Measurements from ENCODE around the gene PTCD2.
"Not testable (repeated sequence)": the region's sequence is repeated elsewhere in the genome, so short reads cannot be mapped to it uniquely, and the experiment has no call there.

Gene PTCD2

GRCh38 chr5:72402959-72403628, 82.9 kb downstream of the PTCD2 start:
- no peak overlapping the region for H3K4me3 ChIP-seq (ENCODE audit: low read length)
- no peak for DNase-seq (ENCODE audit: low read depth)
- no peak; the same call in 1 of the 2 replicates for TF ChIP-seq CTCF (conservative IDR thresholded peaks at IDR 0.05; ENCODE audit: low read length)

DNA sequence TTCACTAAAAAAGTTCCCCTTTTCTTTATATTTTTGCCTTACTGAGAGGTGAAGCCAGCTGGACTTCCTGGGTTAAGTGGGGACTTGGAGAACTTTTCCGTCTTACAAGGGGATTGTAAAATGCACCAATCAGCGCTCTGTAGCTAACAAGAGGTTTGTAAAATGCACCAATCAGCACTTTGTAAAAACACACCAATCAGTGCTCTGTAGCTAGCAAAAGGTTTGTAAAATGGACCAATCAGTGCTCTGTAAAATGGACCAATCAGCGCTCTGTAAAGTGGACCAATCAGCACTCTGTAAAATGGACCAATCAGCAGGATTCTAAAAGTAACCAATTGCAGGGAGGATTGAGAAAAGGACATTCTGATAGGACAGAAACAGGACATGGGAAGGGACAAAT, 84.6 kb downstream of the PTCD2 start:
- DNase-seq (ENCODE audit: low read depth); H3K4me3 ChIP-seq (ENCODE audit: low read length): not testable (repeated sequence)

- H3K4me3 ChIP-seq (ENCODE audit: low read length): no peak overlapping the region
- TF ChIP-seq CTCF (conservative IDR thresholded peaks at IDR 0.05; ENCODE audit: low read length): no peak
- DNase-seq (ENCODE audit: low read depth): no peak
These were observed 86.9 kb downstream of the PTCD2 start for GRCh38 chr5:72407078-72407477.

GRCh38 chr5:72407541-72407940, 87.4 kb downstream of the PTCD2 start:
- peak; percentile 15 for DNase-seq (ENCODE audit: low read depth)
- TF ChIP-seq CTCF (conservative IDR thresholded peaks at IDR 0.05; ENCODE audit: low read length): no peak
- H3K4me3 ChIP-seq (ENCODE audit: low read length): no peak overlapping the region

DNA sequence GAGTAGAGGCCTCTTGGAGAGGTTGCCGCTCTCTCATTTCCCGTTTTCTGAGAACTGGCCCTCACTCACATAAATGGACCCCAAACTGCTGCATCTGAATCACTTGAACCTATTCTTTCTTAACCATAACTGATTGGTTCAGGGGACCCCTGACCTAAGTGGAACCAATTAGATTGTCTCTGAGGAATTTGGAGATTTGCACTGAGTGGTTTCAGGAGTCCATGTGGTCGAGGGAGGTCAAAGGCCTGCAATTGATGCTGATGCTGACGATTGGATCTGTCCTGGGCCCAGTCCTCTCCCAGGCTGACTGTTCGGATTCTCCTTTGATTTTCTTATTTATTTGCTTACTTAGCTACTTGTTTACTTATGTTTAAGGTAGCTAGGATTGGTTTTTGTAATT, 88.0 kb downstream of the PTCD2 start:
- TF ChIP-seq CTCF (conservative IDR thresholded peaks at IDR 0.05; ENCODE audit: low read length): no peak
- no peak for DNase-seq (ENCODE audit: low read depth)
- H3K4me3 ChIP-seq (ENCODE audit: low read length): no peak overlapping the region

- no peak for TF ChIP-seq CTCF (conservative IDR thresholded peaks at IDR 0.05; ENCODE audit: low read length)
- H3K4me3 ChIP-seq (ENCODE audit: low read length): no peak overlapping the region
- DNase-seq (ENCODE audit: low read depth): peak; percentile 47
These were observed 88.4 kb downstream of the PTCD2 start for GRCh38 chr5:72408603-72409002.

DNA sequence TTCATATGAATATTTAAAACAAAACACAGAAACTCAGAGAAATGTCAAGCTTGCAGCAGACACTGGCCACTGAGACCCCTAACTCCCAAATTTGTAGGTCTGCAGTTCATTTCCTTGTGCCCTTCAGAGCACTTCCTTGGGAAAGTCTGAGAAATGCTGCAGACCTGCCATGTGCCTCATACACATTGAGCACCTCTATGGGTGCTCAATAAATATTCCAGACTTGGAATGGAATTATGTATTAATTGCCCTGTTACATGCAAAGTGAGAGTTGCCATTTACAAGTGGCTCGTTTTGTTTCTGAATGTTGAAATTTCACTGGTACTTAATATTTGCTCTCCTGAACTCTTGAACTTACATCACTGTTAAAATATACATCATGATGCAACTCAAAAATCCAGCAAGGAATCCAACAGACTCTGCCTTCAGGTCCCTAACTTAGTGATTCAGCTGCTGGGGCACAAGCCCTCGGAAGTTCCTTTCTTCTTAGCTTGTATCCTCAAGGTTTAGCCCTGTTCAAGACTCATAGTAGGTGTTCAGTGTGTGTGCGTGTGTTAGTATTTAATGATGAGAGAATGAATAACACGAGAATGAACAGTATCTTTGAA, 90.6 kb downstream of the PTCD2 start:
- H3K4me3 ChIP-seq (ENCODE audit: low read length): no peak overlapping the region
- DNase-seq (ENCODE audit: low read depth): peak; percentile 58
- TF ChIP-seq CTCF (conservative IDR thresholded peaks at IDR 0.05; ENCODE audit: low read length): no peak

All from AG10803 (cell line).